Measurements from ENCODE around the gene DCAF8L2. TPM values are rescaled to one million over a fixed set of nuclear protein-coding genes. Genes with fewer than 3 reads are reported as not detected.
"Not testable (repeated sequence)": the region's sequence is repeated elsewhere in the genome, so short reads cannot be mapped to it uniquely, and the experiment has no call there.

Gene DCAF8L2
- total RNA-seq, 2 donors from 2014 or later: not detected

- H3K9me3 ChIP-seq: no peaks in the 10 kb centered on the region
- H3K4me1 ChIP-seq: no peaks in the 10 kb centered on the region
- TF ChIP-seq CTCF (IDR thresholded peaks at IDR 0.05): no peak
- no peak for TF ChIP-seq POLR2A (IDR thresholded peaks at IDR 0.05)
- H3K27ac ChIP-seq: no peak overlapping the region
- no peak for DNase-seq
- no peak overlapping the region for H3K4me3 ChIP-seq
- intact Hi-C loops (cut with DNase I): no loop called here
- H3K27me3 ChIP-seq: no peaks in the 10 kb centered on the region
- 55% methylated on average over 1 of the region's 1 CpG; no CpG with 5 or more reads in 1 of the 2 donors for WGBS, 2 donors
- no peaks in the 10 kb centered on the region for H3K36me3 ChIP-seq (replicated peaks in 1 of 2; ENCODE audit: insufficient read depth in 1 of 2, low read depth in 2 of 2)
- ATAC-seq: no peak
These were observed 89.1 kb downstream of the DCAF8L2 start for GRCh38 chrX:27679281-27679680.

GRCh38 chrX:27680726-27681125 is 90.6 kb downstream of the DCAF8L2 start:
- ATAC-seq (no peak), DNase-seq (no peak)
- H3K27ac ChIP-seq: no peak overlapping the region
- no peaks in the 10 kb centered on the region for H3K36me3 ChIP-seq (replicated peaks in 1 of 2; ENCODE audit: insufficient read depth in 1 of 2, low read depth in 2 of 2)
- no peaks in the 10 kb centered on the region for H3K9me3 ChIP-seq
- WGBS, 2 donors: 39 to 83% methylated on average over 1 of the region's 1 CpG
- H3K4me1 ChIP-seq: no peaks in the 10 kb centered on the region
- TF ChIP-seq POLR2A (IDR thresholded peaks at IDR 0.05): no peak
- TF ChIP-seq CTCF (IDR thresholded peaks at IDR 0.05): no peak
- no peaks in the 10 kb centered on the region for H3K27me3 ChIP-seq
- H3K4me3 ChIP-seq: no peak overlapping the region
- intact Hi-C loops (cut with DNase I): no loop called here

- H3K27me3 ChIP-seq; ATAC-seq; H3K36me3 ChIP-seq (replicated peaks in 1 of 2; ENCODE audit: insufficient read depth in 1 of 2, low read depth in 2 of 2); H3K27ac ChIP-seq; H3K4me1 ChIP-seq; H3K9me3 ChIP-seq; H3K4me3 ChIP-seq; intact Hi-C loops (cut with DNase I): not testable (repeated sequence)
- DNase-seq: peak in 3 of 4 donors; percentile 2 to 11 (median 9)
- 32 to 37% methylated on average over 5 of the region's 5 CpGs for WGBS, 2 donors
- TF ChIP-seq CTCF (IDR thresholded peaks at IDR 0.05): peak in 6 of 7 experiments; percentile 10 to 38 (median 22)
These were observed 93.5 kb downstream of the DCAF8L2 start for GRCh38 chrX:27683566-27684208.

- ATAC-seq: no peak
- Histone ChIP-seq H3K4me1 (no peaks in the 10 kb centered on the region), H3K9me3 (no peaks in the 10 kb centered on the region), H3K36me3 (replicated peaks in 1 of 2; ENCODE audit: insufficient read depth in 1 of 2, low read depth in 2 of 2) (no peaks in the 10 kb centered on the region), H3K27me3 (no peaks in the 10 kb centered on the region), H3K4me3 (no peak overlapping the region), H3K27ac (no peak overlapping the region)
- TF ChIP-seq POLR2A (IDR thresholded peaks at IDR 0.05) (no peak), CTCF (IDR thresholded peaks at IDR 0.05) (no peak)
- WGBS, 2 donors: 56 to 61% methylated on average over 1 of the region's 1 CpG
- DNase-seq: no peak
- intact Hi-C loops (cut with DNase I): no loop called here
These were observed 104.5 kb downstream of the DCAF8L2 start for GRCh38 chrX:27694667-27695066.

GRCh38 chrX:27706526-27706925 is 116.4 kb downstream of the DCAF8L2 start:
- H3K27me3 ChIP-seq: no peaks in the 10 kb centered on the region
- WGBS, 2 donors: 23 to 30% methylated on average over 1 of the region's 1 CpG
- no peak for DNase-seq

More at GRCh38 chrX:27706526-27706925, 116.4 kb downstream of the DCAF8L2 start:
- Histone ChIP-seq H3K36me3 (replicated peaks in 1 of 2; ENCODE audit: insufficient read depth in 1 of 2, low read depth in 2 of 2) (no peaks in the 10 kb centered on the region), H3K4me3 (no peak overlapping the region), H3K9me3 (no peaks in the 10 kb centered on the region), H3K27ac (no peak overlapping the region), H3K4me1 (no peaks in the 10 kb centered on the region)
- no peak for ATAC-seq
- no peak for TF ChIP-seq CTCF (IDR thresholded peaks at IDR 0.05)
- no peak for TF ChIP-seq POLR2A (IDR thresholded peaks at IDR 0.05)
- intact Hi-C loops (cut with DNase I): no loop called here
